ENCODE data around the gene HBEGF. TPM values are rescaled to one million over a fixed set of nuclear protein-coding genes. Genes with fewer than 3 reads are reported as not detected.

The HBEGF gene
- total and polyA plus RNA-seq, 10 of the 15 experiments (the other 5 are each of a cell fraction or from before 2014, with no cell fraction given), result 0.87 to 3.1 (median 2.1) TPM

DNA sequence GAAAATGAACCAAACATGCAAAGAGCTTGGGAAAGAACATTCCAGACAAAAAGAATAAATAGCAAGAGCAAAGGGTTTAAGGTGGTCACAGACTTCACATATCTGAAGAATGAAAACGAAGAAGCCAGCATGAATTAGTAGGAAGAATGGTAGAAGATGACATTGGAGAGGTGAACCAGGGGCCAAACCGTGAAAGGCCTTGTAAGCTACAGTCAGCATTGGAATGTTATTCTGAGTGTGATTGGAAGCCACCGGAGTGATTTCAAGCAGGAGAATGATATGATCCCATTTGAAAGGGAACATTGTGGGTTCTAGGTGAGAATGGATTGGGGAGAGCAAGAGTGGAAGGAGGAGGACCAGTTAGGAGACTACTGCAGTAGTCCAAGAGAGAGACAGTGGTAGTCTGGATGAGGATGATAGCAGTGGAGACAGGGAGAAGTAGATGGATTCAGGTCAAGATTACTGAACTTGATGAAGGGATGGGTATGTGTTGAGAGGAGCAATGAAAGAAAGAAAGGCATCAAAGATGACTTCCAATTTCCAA is 36.6 kb downstream of the HBEGF start:
- FAIRE-seq (no peak), DNase-seq (ENCODE audit: low read depth, low spot score) (no peak), ATAC-seq (no peak)
- WGBS (ENCODE audit: insufficient coverage, insufficient replicate concordance, low lambda C conversion rate, missing lambda C conversion rate), result 61% methylated on average over 3 of the region's 3 CpGs
- ChIA-PET SMC1A (ENCODE audit: uncharacterized antibody, unreplicated experiment) (interaction anchor here (1.0 to 1.4 kb wide), 2 partner anchors 15 to 37 kb away, joined by 3 read pairs; partner anchors contain the start of gene HBEGF), RAD21 (ENCODE audit: unreplicated experiment) (interaction anchor here (1.1 kb wide), 1 partner anchor 65 kb away, joined by 7 read pairs; no protein-coding TSS in a partner anchor), POLR2A (interaction anchor here (0.6 kb wide), 1 partner anchor 260 kb away, joined by 3 read pairs; no protein-coding TSS in a partner anchor), CTCF (no interaction called here)
- BruUV-seq (replicated peaks), result no TSS peak
- Histone ChIP-seq H3K4me2 (ENCODE audit: control insufficient read depth, insufficient read depth) (no peak overlapping the region), H3K4me1 (ENCODE audit: control insufficient read depth, insufficient read depth, low read length) (no peaks in the 10 kb centered on the region), H4K20me1 (ENCODE audit: control insufficient read depth, insufficient read depth) (no peaks in the 10 kb centered on the region), H3K4me3 (no peak overlapping the region), H3K36me3 (ENCODE audit: control insufficient read depth in 2 of 2, insufficient read depth in 2 of 2, low read length in 1 of 2) (no peaks in the 10 kb centered on the region), H3K79me2 (ENCODE audit: control insufficient read depth, insufficient read depth, low read length) (no peaks in the 10 kb centered on the region), H3K9me3 (replicated peaks; ENCODE audit: control insufficient read depth, insufficient read depth, low read length) (no peaks in the 10 kb centered on the region), H2AFZ (ENCODE audit: control insufficient read depth, low read depth, low read length) (no peak overlapping the region), H3K27me3 (replicated peaks in 1 of 2; ENCODE audit: control insufficient read depth in 2 of 2, insufficient read depth in 2 of 2, low read length in 1 of 2) (no peaks in the 10 kb centered on the region), H3K27ac (ENCODE audit: control insufficient read depth, insufficient read depth) (no peak overlapping the region), H3K9ac (ENCODE audit: control insufficient read depth, insufficient read depth, low read length) (no peak overlapping the region)
- in situ Hi-C loops (cut with MboI), result no loop called here
- TF ChIP-seq CBFB (IDR thresholded peaks at IDR 0.05; ENCODE audit: low read depth), result no peak
- TF ChIP-seq, protein P1, sequence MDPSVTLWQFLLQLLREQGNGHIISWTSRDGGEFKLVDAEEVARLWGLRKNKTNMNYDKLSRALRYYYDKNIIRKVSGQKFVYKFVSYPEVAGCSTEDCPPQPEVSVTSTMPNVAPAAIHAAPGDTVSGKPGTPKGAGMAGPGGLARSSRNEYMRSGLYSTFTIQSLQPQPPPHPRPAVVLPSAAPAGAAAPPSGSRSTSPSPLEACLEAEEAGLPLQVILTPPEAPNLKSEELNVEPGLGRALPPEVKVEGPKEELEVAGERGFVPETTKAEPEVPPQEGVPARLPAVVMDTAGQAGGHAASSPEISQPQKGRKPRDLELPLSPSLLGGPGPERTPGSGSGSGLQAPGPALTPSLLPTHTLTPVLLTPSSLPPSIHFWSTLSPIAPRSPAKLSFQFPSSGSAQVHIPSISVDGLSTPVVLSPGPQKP (IDR thresholded peaks at IDR 0.05; ENCODE audit: low read depth, low read length), result no peak
- TF ChIP-seq BHLHE40 (IDR thresholded peaks at IDR 0.05; ENCODE audit: borderline replicate concordance in 1 of 2, low read depth in 2 of 2, low read length in 1 of 2), result no peak
- TF ChIP-seq, protein P2, sequence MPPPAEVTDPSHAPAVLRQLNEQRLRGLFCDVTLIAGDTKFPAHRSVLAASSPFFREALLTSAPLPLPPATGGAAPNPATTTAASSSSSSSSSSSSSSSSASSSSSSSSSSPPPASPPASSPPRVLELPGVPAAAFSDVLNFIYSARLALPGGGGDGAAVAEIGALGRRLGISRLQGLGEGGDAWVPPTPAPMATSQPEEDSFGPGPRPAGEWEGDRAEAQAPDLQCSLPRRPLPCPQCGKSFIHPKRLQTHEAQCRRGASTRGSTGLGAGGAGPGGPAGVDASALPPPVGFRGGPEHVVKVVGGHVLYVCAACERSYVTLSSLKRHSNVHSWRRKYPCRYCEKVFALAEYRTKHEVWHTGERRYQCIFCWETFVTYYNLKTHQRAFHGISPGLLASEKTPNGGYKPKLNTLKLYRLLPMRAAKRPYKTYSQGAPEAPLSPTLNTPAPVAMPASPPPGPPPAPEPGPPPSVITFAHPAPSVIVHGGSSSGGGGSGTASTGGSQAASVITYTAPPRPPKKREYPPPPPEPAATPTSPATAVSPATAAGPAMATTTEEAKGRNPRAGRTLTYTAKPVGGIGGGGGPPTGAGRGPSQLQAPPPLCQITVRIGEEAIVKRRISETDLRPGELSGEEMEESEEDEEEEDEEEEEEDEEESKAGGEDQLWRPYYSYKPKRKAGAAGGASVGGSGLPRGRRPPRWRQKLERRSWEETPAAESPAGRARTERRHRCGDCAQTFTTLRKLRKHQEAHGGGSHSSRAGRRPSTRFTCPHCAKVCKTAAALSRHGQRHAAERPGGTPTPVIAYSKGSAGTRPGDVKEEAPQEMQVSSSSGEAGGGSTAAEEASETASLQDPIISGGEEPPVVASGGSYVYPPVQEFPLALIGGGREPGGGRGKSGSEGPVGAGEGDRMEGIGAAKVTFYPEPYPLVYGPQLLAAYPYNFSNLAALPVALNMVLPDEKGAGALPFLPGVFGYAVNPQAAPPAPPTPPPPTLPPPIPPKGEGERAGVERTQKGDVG (CRISPR knock-in tag; IDR thresholded peaks at IDR 0.05), result no peak
- TF ChIP-seq HDGF (IDR thresholded peaks at IDR 0.05), result no peak
- TF ChIP-seq, protein P3, sequence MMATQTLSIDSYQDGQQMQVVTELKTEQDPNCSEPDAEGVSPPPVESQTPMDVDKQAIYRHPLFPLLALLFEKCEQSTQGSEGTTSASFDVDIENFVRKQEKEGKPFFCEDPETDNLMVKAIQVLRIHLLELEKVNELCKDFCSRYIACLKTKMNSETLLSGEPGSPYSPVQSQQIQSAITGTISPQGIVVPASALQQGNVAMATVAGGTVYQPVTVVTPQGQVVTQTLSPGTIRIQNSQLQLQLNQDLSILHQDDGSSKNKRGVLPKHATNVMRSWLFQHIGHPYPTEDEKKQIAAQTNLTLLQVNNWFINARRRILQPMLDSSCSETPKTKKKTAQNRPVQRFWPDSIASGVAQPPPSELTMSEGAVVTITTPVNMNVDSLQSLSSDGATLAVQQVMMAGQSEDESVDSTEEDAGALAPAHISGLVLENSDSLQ (IDR thresholded peaks at IDR 0.05), result no peak
- no peak for TF ChIP-seq TBL1XR1 (IDR thresholded peaks at IDR 0.05; ENCODE audit: low read depth, low read length)
- no peak for TF ChIP-seq BMI1 (IDR thresholded peaks at IDR 0.05; ENCODE audit: borderline replicate concordance)
- TF ChIP-seq, protein P4, sequence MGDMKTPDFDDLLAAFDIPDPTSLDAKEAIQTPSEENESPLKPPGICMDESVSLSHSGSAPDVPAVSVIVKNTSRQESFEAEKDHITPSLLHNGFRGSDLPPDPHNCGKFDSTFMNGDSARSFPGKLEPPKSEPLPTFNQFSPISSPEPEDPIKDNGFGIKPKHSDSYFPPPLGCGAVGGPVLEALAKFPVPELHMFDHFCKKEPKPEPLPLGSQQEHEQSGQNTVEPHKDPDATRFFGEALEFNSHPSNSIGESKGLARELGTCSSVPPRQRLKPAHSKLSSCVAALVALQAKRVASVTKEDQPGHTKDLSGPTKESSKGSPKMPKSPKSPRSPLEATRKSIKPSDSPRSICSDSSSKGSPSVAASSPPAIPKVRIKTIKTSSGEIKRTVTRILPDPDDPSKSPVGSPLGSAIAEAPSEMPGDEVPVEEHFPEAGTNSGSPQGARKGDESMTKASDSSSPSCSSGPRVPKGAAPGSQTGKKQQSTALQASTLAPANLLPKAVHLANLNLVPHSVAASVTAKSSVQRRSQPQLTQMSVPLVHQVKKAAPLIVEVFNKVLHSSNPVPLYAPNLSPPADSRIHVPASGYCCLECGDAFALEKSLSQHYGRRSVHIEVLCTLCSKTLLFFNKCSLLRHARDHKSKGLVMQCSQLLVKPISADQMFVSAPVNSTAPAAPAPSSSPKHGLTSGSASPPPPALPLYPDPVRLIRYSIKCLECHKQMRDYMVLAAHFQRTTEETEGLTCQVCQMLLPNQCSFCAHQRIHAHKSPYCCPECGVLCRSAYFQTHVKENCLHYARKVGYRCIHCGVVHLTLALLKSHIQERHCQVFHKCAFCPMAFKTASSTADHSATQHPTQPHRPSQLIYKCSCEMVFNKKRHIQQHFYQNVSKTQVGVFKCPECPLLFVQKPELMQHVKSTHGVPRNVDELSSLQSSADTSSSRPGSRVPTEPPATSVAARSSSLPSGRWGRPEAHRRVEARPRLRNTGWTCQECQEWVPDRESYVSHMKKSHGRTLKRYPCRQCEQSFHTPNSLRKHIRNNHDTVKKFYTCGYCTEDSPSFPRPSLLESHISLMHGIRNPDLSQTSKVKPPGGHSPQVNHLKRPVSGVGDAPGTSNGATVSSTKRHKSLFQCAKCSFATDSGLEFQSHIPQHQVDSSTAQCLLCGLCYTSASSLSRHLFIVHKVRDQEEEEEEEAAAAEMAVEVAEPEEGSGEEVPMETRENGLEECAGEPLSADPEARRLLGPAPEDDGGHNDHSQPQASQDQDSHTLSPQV (IDR thresholded peaks at IDR 0.05), result no peak
- intact Hi-C loops (cut with micrococcal nuclease; ENCODE audit: unreplicated experiment), result no loop called here

All from GM12878 (cell line).